ENCODE results near the gene ALX3. TPM values are rescaled to one million over a fixed set of nuclear protein-coding genes. Genes with fewer than 3 reads are reported as not detected.

The ALX3 gene
- polyA plus RNA-seq, 3 donors = not detected

- Histone ChIP-seq H4K20me1 (ENCODE audit: insufficient read depth, low read length) (no peaks in the 10 kb centered on the region), H3K9me3 (replicated peaks in 1 of 2; ENCODE audit: control insufficient read depth in 1 of 2, insufficient read depth in 1 of 2, low read length in 2 of 2) (peaks cover 0 to 6% of the 10 kb centered on the region in 2 donors), H3K4me2 (replicated peaks; ENCODE audit: extremely low read depth, low read length, poor library complexity, severe bottlenecking) (no peak overlapping the region), H3K4me1 (ENCODE audit: control insufficient read depth in 1 of 2, insufficient read depth in 2 of 2, low read length in 2 of 2) (peaks cover 6 to 14% of the 10 kb centered on the region in 2 donors), H3K79me2 (ENCODE audit: insufficient read depth, low read length) (no peaks in the 10 kb centered on the region), H3K27me3 (ENCODE audit: control insufficient read depth in 2 of 2, insufficient read depth in 2 of 2, low read length in 2 of 2) (peaks cover 25 to 38% of the 10 kb centered on the region in 2 donors), H3K9ac (ENCODE audit: insufficient read depth, low read length, poor library complexity, severe bottlenecking) (no peak overlapping the region), H3K27ac (ENCODE audit: low read depth in 1 of 2, low read length in 2 of 2) (no peak overlapping the region), H3K36me3 (replicated peaks in 1 of 2; ENCODE audit: control insufficient read depth in 1 of 2, insufficient read depth in 2 of 2, low read length in 2 of 2) (no peaks in the 10 kb centered on the region), H2AFZ (ENCODE audit: insufficient read depth, low read depth, low read length, poor library complexity, severe bottlenecking) (no peak overlapping the region), H3K4me3 (replicated peaks in 1 of 3; ENCODE audit: low read depth in 2 of 3, low read length in 3 of 3) (no peak overlapping the region)
- no peak for TF ChIP-seq CTCF (IDR thresholded peaks at IDR 0.05)
- intact Hi-C loops (cut with micrococcal nuclease) = no loop called here
- 96% methylated on average over 5 of the region's 10 CpGs for whole genome bisulfite sequencing (ENCODE audit: insufficient coverage)
- DNase-seq = no peak
- peaks cover 0 to 8% (median 2%) of the 10 kb centered on the region in 7 donors for H3K9me3 Mint-ChIP-seq
- H3K4me1 Mint-ChIP-seq = peaks cover 13% of the 10 kb centered on the region
- H3K27ac Mint-ChIP-seq = peak overlapping the region in 1 of 7 donors; percentile 60
- peaks cover 31 to 46% (median 41%) of the 10 kb centered on the region in 3 donors for H3K27me3 Mint-ChIP-seq (ENCODE audit: low read depth in 3 of 3)
- peak overlapping the region in 1 of 2 donors; percentile 3 for H3K4me3 Mint-ChIP-seq
- H3K36me3 Mint-ChIP-seq = peaks cover 0 to 6% of the 10 kb centered on the region in 2 donors
Measured at GRCh38 chr1:110088739-110089316, 18.4 kb upstream of the ALX3 start.

GRCh38 chr1:110087812-110088738 is 17.6 kb upstream of the ALX3 start:
- Histone ChIP-seq H4K20me1 (ENCODE audit: insufficient read depth, low read length) (no peaks in the 10 kb centered on the region), H3K79me2 (ENCODE audit: insufficient read depth, low read length) (no peaks in the 10 kb centered on the region), H3K27me3 (ENCODE audit: control insufficient read depth in 2 of 2, insufficient read depth in 2 of 2, low read length in 2 of 2) (peaks cover 30 to 46% of the 10 kb centered on the region in 2 donors), H3K36me3 (replicated peaks in 1 of 2; ENCODE audit: control insufficient read depth in 1 of 2, insufficient read depth in 2 of 2, low read length in 2 of 2) (no peaks in the 10 kb centered on the region), H3K9me3 (replicated peaks in 1 of 2; ENCODE audit: control insufficient read depth in 1 of 2, insufficient read depth in 1 of 2, low read length in 2 of 2) (peaks cover 0 to 6% of the 10 kb centered on the region in 2 donors), H3K9ac (ENCODE audit: insufficient read depth, low read length, poor library complexity, severe bottlenecking) (no peak overlapping the region), H3K4me1 (ENCODE audit: control insufficient read depth in 1 of 2, insufficient read depth in 2 of 2, low read length in 2 of 2) (peaks cover 14 to 22% of the 10 kb centered on the region in 2 donors), H2AFZ (ENCODE audit: insufficient read depth, low read depth, low read length, poor library complexity, severe bottlenecking) (no peak overlapping the region), H3K4me2 (replicated peaks; ENCODE audit: extremely low read depth, low read length, poor library complexity, severe bottlenecking) (no peak overlapping the region), H3K27ac (ENCODE audit: low read depth in 1 of 2, low read length in 2 of 2) (no peak overlapping the region), H3K4me3 (replicated peaks in 1 of 3; ENCODE audit: low read depth in 2 of 3, low read length in 3 of 3) (no peak overlapping the region)
- peaks cover 4 to 10% of the 10 kb centered on the region in 2 donors for H3K36me3 Mint-ChIP-seq
- DNase-seq = peak; percentile 20 to 45 (median 37)
- peak overlapping the region; percentile 16 to 17 for H3K4me3 Mint-ChIP-seq
- intact Hi-C loops (cut with micrococcal nuclease) = no loop called here
- H3K9me3 Mint-ChIP-seq = peaks cover 0 to 13% (median 3%) of the 10 kb centered on the region in 7 donors
- peak; percentile 83 for TF ChIP-seq CTCF (IDR thresholded peaks at IDR 0.05)
- H3K4me1 Mint-ChIP-seq = peaks cover 20% of the 10 kb centered on the region
- peak overlapping the region in 1 of 7 donors; percentile 60 for H3K27ac Mint-ChIP-seq
- WGBS (ENCODE audit: insufficient coverage) = 53% methylated on average over 11 of the region's 15 CpGs
- peaks cover 35 to 53% (median 48%) of the 10 kb centered on the region in 3 donors for H3K27me3 Mint-ChIP-seq (ENCODE audit: low read depth in 3 of 3)
